Stimulated activated CD4-positive, alpha-beta T cell treated with anti-CD3 and anti-CD28 coated beads, Interleukin-4, amount 100 ng/mL, for 1 hour (primary cell): Measurements from ENCODE around the gene COLQ.

ENCODE experiments used
- DNase-seq: peaks from one replicate; pipeline ENCODE4 v3.0.0-alpha.2; 2020

Gene COLQ

GRCh38 chr3:15519096-15519495, 2.4 kb downstream of the COLQ start:
- DNase-seq = no peak

- no peak for DNase-seq
These were observed 6.7 kb downstream of the COLQ start for GRCh38 chr3:15514663-15515340.

GRCh38 chr3:15513810-15514662, 7.5 kb downstream of the COLQ start:
- no peak for DNase-seq

- no peak for DNase-seq
These were observed 8.4 kb downstream of the COLQ start for GRCh38 chr3:15513116-15513515.

GRCh38 chr3:15512166-15512565, 9.3 kb downstream of the COLQ start:
- no peak for DNase-seq

GRCh38 chr3:15511156-15511555, 10.3 kb downstream of the COLQ start:
- no peak for DNase-seq

- no peak for DNase-seq
These were observed 11.0 kb downstream of the COLQ start for GRCh38 chr3:15510493-15510892.

GRCh38 chr3:15506571-15506970, 14.9 kb downstream of the COLQ start:
- no peak for DNase-seq

- no peak for DNase-seq
These were observed 15.9 kb downstream of the COLQ start for GRCh38 chr3:15505479-15506165.

- no peak for DNase-seq
These were observed 18.9 kb downstream of the COLQ start for GRCh38 chr3:15502616-15503015.

GRCh38 chr3:15501126-15501525, 20.4 kb downstream of the COLQ start:
- DNase-seq = no peak

- DNase-seq = no peak
These were observed 21.3 kb downstream of the COLQ start for GRCh38 chr3:15500107-15500724.

GRCh38 chr3:15499536-15499935, 22.0 kb downstream of the COLQ start:
- no peak for DNase-seq

GRCh38 chr3:15498431-15499214, 22.9 kb downstream of the COLQ start:
- no peak for DNase-seq

- DNase-seq = no peak
These were observed 23.5 kb downstream of the COLQ start for GRCh38 chr3:15497964-15498363.

- no peak for DNase-seq
These were observed 25.2 kb downstream of the COLQ start for GRCh38 chr3:15496341-15496664.

- no peak for DNase-seq
These were observed 25.8 kb downstream of the COLQ start for GRCh38 chr3:15495461-15496340.

GRCh38 chr3:15493436-15493835, 28.1 kb downstream of the COLQ start:
- DNase-seq = no peak

- DNase-seq = no peak
These were observed 28.6 kb downstream of the COLQ start for GRCh38 chr3:15492847-15493360.

GRCh38 chr3:15491143-15491542, 30.4 kb downstream of the COLQ start:
- DNase-seq = no peak

GRCh38 chr3:15490158-15490557, 31.3 kb downstream of the COLQ start:
- no peak for DNase-seq
